ENCODE measurements around the gene HOGA1. TPM values are rescaled to one million over a fixed set of nuclear protein-coding genes. Genes with fewer than 3 reads are reported as not detected.
"Not testable (repeated sequence)": the region's sequence is repeated elsewhere in the genome, so short reads cannot be mapped to it uniquely, and the experiment has no call there.

The HOGA1 gene
- polyA plus RNA-seq, 4 donors = 33.5 to 63.1 (median 47.4) TPM

GRCh38 chr10:97553575-97554031 is 30.6 kb upstream of the HOGA1 start:
- DNase-seq (ENCODE audit: low read depth in 4 of 4, low spot score in 2 of 4) = no peak

GRCh38 chr10:97554336-97554735 is 29.9 kb upstream of the HOGA1 start:
- DNase-seq (ENCODE audit: low read depth in 4 of 4, low spot score in 2 of 4) = not testable (repeated sequence)

- DNase-seq (ENCODE audit: low read depth in 4 of 4, low spot score in 2 of 4) = not testable (repeated sequence)
Observed at GRCh38 chr10:97555541-97555940, 28.6 kb upstream of the HOGA1 start.

GRCh38 chr10:97560731-97561381 is 23.3 kb upstream of the HOGA1 start:
- not testable (repeated sequence) for DNase-seq (ENCODE audit: low read depth in 4 of 4, low spot score in 2 of 4)

GRCh38 chr10:97561386-97562077 is 22.7 kb upstream of the HOGA1 start:
- DNase-seq (ENCODE audit: low read depth in 4 of 4, low spot score in 2 of 4) = not testable (repeated sequence)

- DNase-seq (ENCODE audit: low read depth in 4 of 4, low spot score in 2 of 4) = not testable (repeated sequence)
Observed at GRCh38 chr10:97562329-97562728, 21.9 kb upstream of the HOGA1 start.

- no peak for DNase-seq (ENCODE audit: low read depth in 4 of 4, low spot score in 2 of 4)
Observed at GRCh38 chr10:97563337-97563736, 20.9 kb upstream of the HOGA1 start.

- no peak for DNase-seq (ENCODE audit: low read depth in 4 of 4, low spot score in 2 of 4)
Observed at GRCh38 chr10:97564776-97565175, 19.4 kb upstream of the HOGA1 start.

- no peak for DNase-seq (ENCODE audit: low read depth in 4 of 4, low spot score in 2 of 4)
Observed at GRCh38 chr10:97566336-97566996, 17.7 kb upstream of the HOGA1 start.

GRCh38 chr10:97567891-97568290 is 16.3 kb upstream of the HOGA1 start:
- DNase-seq (ENCODE audit: low read depth in 4 of 4, low spot score in 2 of 4) = no peak

- no peak for DNase-seq (ENCODE audit: low read depth in 4 of 4, low spot score in 2 of 4)
Observed at GRCh38 chr10:97570146-97570788, 13.9 kb upstream of the HOGA1 start.

- no peak for DNase-seq (ENCODE audit: low read depth in 4 of 4, low spot score in 2 of 4)
Observed at GRCh38 chr10:97570789-97571471, 13.3 kb upstream of the HOGA1 start.

GRCh38 chr10:97571622-97572021 is 12.6 kb upstream of the HOGA1 start:
- DNase-seq (ENCODE audit: low read depth in 4 of 4, low spot score in 2 of 4) = no peak

- peak in 1 of 4 donors; percentile 62 for DNase-seq (ENCODE audit: low read depth in 4 of 4, low spot score in 2 of 4)
Observed at GRCh38 chr10:97572214-97572989, 11.8 kb upstream of the HOGA1 start, which contains the start of gene ANKRD2. ANKRD2 (plus strand) TSS chr10:97572779; CDS start chr10:97572789, 10 bp downstream.

GRCh38 chr10:97573021-97573420 is 11.2 kb upstream of the HOGA1 start:
- DNase-seq (ENCODE audit: low read depth in 4 of 4, low spot score in 2 of 4) = no peak

- DNase-seq (ENCODE audit: low read depth in 4 of 4, low spot score in 2 of 4) = no peak
Observed at GRCh38 chr10:97573672-97574071, 10.5 kb upstream of the HOGA1 start.

- peak in 2 of 4 donors; percentile 45 to 64 for DNase-seq (ENCODE audit: low read depth in 4 of 4, low spot score in 2 of 4)
Observed at GRCh38 chr10:97574374-97575126, 9.6 kb upstream of the HOGA1 start.

GRCh38 chr10:97575127-97575668 is 9.0 kb upstream of the HOGA1 start:
- DNase-seq (ENCODE audit: low read depth in 4 of 4, low spot score in 2 of 4) = no peak

GRCh38 chr10:97576487-97576886 is 7.7 kb upstream of the HOGA1 start:
- DNase-seq (ENCODE audit: low read depth in 4 of 4, low spot score in 2 of 4) = not testable (repeated sequence)

All from left renal cortex interstitium (tissue), 4 donors.